Prostate gland (tissue), 2 donors: Measurements from ENCODE around the gene TRPV6.

Experiments used
- POLR2A ChIP-seq: fragments of 450-650 bp; IDR thresholded peaks from one replicate; pipeline ENCODE4 v1.6.1; 2016; ENCODE audit warnings: antibody characterized with exemption, mild to moderate bottlenecking
- POLR2AphosphoS5 ChIP-seq: sonication (generic); formaldehyde crosslinking; IDR thresholded peaks from one replicate; pipeline ENCODE4 v1.6.1; 2017; ENCODE audit warnings: antibody characterized with exemption
- TF ChIP-seq, protein P1 (sequence below), 4 experiments: fragments of 200-600 bp in 2 of 4; fragments of 450-650 bp in 2 of 4; sonication (generic) in 2 of 4; IDR thresholded peaks; 1 replicate in 3 of 4; 2 replicates in 1 of 4; pipeline ENCODE4 v1.5.1; 2016 to 2019; ENCODE audit warnings: antibody characterized with exemption in 4 of 4, mild to moderate bottlenecking in 2 of 4, moderate library complexity in 2 of 4

GRCh38 chr7:142874409-142874808 lies 11.1 kb downstream of the TRPV6 start:
- TF ChIP-seq, protein P1, sequence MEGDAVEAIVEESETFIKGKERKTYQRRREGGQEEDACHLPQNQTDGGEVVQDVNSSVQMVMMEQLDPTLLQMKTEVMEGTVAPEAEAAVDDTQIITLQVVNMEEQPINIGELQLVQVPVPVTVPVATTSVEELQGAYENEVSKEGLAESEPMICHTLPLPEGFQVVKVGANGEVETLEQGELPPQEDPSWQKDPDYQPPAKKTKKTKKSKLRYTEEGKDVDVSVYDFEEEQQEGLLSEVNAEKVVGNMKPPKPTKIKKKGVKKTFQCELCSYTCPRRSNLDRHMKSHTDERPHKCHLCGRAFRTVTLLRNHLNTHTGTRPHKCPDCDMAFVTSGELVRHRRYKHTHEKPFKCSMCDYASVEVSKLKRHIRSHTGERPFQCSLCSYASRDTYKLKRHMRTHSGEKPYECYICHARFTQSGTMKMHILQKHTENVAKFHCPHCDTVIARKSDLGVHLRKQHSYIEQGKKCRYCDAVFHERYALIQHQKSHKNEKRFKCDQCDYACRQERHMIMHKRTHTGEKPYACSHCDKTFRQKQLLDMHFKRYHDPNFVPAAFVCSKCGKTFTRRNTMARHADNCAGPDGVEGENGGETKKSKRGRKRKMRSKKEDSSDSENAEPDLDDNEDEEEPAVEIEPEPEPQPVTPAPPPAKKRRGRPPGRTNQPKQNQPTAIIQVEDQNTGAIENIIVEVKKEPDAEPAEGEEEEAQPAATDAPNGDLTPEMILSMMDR (IDR thresholded peaks at IDR 0.05) = no peak
- no peak for TF ChIP-seq POLR2A
- no peak for TF ChIP-seq POLR2AphosphoS5
